C4-2B (cell line): ENCODE results near the gene LDB2.

Experiments used
- CTCF ChIP-seq: fragments of 450-650 bp; conservative IDR thresholded peaks from 2 replicates; pipeline ENCODE4 v1.5.1; 2017; ENCODE audit warnings: mild to moderate bottlenecking
- ZFX ChIP-seq: fragments of 450-650 bp; IDR thresholded peaks from 2 replicates; pipeline ENCODE4 v1.6.1; 2017

DNA sequence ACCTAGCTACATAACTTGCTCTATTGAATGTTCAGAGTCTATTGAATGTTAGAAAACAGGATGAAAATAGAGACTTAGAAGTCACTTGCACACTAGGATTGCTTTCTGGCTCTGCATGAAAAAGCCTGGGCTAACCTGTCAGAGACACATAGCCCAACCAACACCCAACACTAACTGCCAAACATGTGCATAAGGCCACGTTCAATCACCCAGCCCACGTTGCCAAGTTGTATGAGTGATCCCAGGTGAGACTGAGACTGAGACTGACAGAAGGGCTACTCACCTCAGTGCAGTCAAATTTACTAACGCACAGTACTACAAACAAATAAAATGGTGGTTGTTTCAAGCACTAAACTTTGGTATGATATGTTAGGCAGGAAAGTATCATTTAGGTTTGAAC, 61.0 kb downstream of the LDB2 start:
- TF ChIP-seq CTCF, result no peak
- TF ChIP-seq ZFX, result no peak
